DND-41 (cell line): ENCODE data around the gene NACA.

Experiments
- EZH2 ChIP-seq: IDR thresholded peaks from 3 replicates; pipeline ENCODE4 v1.6.1; 2012; ENCODE audit warnings: borderline replicate concordance, low read depth, mild to moderate bottlenecking, moderate library complexity, low read length, inconsistent platforms; ENCODE audit not compliant: severe bottlenecking
- TF ChIP-seq, protein P1 (sequence below): IDR thresholded peaks from 2 replicates; pipeline ENCODE4 v1.5.1; 2012; ENCODE audit warnings: borderline replicate concordance, low read length, moderate library complexity, mild to moderate bottlenecking; ENCODE audit not compliant: poor library complexity, severe bottlenecking; ENCODE audit errors: extremely low read depth

- TF ChIP-seq, protein P1, sequence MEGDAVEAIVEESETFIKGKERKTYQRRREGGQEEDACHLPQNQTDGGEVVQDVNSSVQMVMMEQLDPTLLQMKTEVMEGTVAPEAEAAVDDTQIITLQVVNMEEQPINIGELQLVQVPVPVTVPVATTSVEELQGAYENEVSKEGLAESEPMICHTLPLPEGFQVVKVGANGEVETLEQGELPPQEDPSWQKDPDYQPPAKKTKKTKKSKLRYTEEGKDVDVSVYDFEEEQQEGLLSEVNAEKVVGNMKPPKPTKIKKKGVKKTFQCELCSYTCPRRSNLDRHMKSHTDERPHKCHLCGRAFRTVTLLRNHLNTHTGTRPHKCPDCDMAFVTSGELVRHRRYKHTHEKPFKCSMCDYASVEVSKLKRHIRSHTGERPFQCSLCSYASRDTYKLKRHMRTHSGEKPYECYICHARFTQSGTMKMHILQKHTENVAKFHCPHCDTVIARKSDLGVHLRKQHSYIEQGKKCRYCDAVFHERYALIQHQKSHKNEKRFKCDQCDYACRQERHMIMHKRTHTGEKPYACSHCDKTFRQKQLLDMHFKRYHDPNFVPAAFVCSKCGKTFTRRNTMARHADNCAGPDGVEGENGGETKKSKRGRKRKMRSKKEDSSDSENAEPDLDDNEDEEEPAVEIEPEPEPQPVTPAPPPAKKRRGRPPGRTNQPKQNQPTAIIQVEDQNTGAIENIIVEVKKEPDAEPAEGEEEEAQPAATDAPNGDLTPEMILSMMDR: no peak
- TF ChIP-seq EZH2: no peak
Measured at GRCh38 chr12:56713345-56713744, 11.8 kb downstream of the NACA start.
